Right renal pelvis (tissue), 4 donors: Measurements from ENCODE around the gene ANO1. TPM values are rescaled to one million over a fixed set of nuclear protein-coding genes. Genes with fewer than 3 reads are reported as not detected.

Experiments used
- DNase-seq, 4 donors: peaks; one replicate each; pipeline ENCODE4 v3.0.0-alpha.2; 2013; ENCODE audit warnings: low read depth in 4 of 4, low spot score in 3 of 4, missing footprints in 1 of 4
- polyA plus RNA-seq, 4 donors: library from polyadenylated mRNA; unstranded; fragments of 120-200 nt; gene quantifications; one replicate each; pipeline ENCODE4 v1.2.1, GENCODE V29; 2013; ENCODE audit not compliant: insufficient read length in 4 of 4

Gene ANO1
- polyA plus RNA-seq, 4 donors = 12.3 to 17.6 (median 15.3) TPM

DNA sequence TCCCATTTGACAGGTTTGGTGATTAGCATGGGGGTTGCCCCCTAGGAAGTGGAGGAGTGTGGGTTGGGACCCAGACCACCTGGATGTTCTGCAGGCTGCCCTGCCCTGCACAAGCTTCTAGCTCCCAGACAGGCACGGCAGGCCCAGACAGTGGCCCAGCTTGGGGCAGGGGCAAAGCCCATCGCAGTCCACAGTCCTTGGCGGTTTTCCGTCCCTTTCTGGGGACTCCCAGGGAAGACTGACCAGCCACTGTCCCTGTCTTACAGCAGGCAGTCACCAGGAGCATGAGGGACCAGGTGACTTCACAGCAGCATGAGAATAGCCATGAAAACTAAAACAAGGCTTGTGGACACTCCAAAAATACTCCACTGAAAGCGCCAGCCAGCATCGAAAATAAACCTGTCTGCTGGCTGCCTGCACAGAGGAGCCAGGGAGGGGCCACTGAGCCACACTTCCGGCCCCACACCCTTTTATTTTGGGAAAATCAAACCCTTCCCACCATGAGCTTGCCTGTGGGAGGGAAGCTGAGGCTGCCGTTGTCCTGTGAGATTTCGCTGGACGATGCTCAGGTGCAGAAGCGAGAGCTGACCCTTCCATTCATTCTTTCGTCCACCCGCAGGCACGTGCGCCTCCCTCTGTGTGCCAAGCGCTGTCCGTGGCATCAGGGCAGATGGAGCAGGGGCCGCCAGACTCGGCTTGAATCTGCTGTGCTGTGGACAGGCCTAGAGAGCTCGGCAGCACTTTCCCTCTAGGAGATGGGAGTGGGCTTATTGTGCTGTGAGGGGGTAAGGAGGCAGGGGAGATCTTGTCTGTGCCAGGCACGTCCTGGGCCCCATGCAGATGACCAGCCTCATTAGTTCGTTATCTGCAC is 153.0 kb downstream of the ANO1 start:
- DNase-seq = no peak

DNA sequence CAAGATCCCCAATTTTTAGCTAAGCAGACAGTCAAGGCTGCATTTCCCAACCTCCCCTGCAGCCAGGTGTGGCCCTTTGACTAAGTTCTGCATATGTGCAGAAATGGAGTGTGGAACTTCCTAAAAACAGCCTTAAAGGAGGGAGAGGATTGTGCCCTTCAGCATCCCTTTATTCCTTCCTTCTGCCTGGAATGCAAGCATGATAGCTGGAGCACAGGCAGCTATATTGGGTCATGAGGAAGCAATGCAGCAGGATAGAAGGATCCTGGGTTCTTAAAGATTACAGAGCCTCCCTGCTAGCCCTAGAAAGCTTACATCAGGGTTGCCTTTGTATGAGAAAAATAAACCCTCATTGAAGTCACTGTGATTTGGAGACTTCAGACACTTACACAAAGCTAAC is 154.9 kb downstream of the ANO1 start:
- DNase-seq = no peak

DNA sequence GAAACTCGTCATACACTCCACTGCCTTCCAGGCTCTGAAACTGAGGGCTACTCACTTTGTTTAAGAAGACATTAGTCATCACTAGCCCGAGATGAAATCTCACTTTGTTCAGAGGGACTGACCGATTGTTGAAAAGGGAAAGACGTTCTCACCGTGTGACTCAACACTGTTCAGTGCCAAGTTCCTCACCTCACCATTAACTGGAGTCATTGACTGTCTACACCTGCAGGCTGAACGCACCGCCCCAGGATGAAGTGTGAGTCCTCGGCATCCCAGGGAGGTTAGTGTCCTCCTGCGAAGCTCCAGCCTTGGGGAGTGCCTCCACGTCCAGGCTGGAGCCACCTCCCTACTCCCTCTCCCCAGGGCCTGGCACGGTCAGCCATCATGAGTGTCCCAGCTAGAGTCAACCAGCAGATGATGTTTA is 155.4 kb downstream of the ANO1 start:
- DNase-seq = no peak

DNA sequence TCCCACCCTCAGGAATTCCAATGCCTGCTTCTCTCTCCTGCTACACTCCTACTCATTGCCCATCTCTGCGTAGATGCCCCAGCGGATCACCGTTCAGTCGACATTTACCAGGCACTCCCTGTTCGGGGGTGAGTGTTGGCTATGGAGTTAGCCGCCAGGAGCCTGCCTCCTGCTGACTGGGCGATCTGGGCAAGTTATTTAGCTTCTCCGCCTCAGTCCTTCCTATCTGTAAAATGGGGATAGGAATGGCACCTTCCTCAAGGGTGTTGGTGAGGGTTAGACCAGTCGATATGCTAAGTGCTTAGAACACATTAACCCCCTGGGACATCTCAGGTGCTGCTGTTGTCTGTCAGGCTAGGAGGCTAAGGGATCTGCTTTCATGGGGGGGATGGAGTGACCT is 155.8 kb downstream of the ANO1 start:
- DNase-seq = no peak

Other genes with a start within 250 kb of the ANO1 start
- 10 to 100 TPM; 15.7 to 21.6 (median 17.0) TPM for gene FADD, start 125.0 kb downstream of the ANO1 start, polyA plus RNA-seq
- gene PPFIA1, start 192.4 kb downstream of the ANO1 start, polyA plus RNA-seq = 10 to 100 TPM; 44.3 to 52.5 (median 49.2) TPM